IMR-90 (cell line): Measurements from ENCODE around the gene NAV2. TPM values are rescaled to one million over a fixed set of nuclear protein-coding genes. Genes with fewer than 3 reads are reported as not detected.

Experiments
- ATAC-seq: fragments of 200-7000 bp; cut with Tn5 transposase; 2 replicates; pipeline ENCODE4 v1.9.1; 2020; ENCODE audit warnings: low read depth, mild to moderate bottlenecking, moderate library complexity
- BruUV-seq: library from RNA; stranded (reverse); fragments of 400-500 nt; replicated peaks from 2 replicates; lab custom pipeline; 2021; lab: Mats Ljungman, UMichigan
- CTCF ChIA-PET: fragments of 300-600 bp; formaldehyde crosslinking; extraction: SDS; loops from one replicate; lab custom pipeline; 2021; ENCODE audit warnings: antibody characterized with exemption; lab: Yijun Ruan, JAX
- POLR2A ChIA-PET: fragments of 300-600 bp; sonication (Branson Sonifier 250); formaldehyde crosslinking; loops from one replicate; lab custom pipeline; 2022; ENCODE audit warnings: antibody characterized with exemption; ENCODE audit not compliant: unreplicated experiment; lab: Charles Lee
- DNase-seq: peaks from one replicate; pipeline ENCODE4 v3.0.0; 2013
- H2AFZ ChIP-seq: replicated peaks from 2 replicates; pipeline ENCODE3; 2013; ENCODE audit warnings: low read length, mild to moderate bottlenecking; ENCODE audit not compliant: poor library complexity
- H2AK5ac ChIP-seq: 2 replicates; pipeline ENCODE4 v1.6.1; 2013; ENCODE audit warnings: low read depth, low read length, inconsistent platforms
- H2AK9ac ChIP-seq: replicated peaks from 2 replicates; pipeline ENCODE3; 2013; ENCODE audit warnings: mild to moderate bottlenecking, low read depth, low read length, moderate library complexity; ENCODE audit not compliant: poor library complexity
- H2BK120ac ChIP-seq: 2 replicates; pipeline ENCODE4 v1.6.1; 2013; ENCODE audit warnings: low read depth, low read length, inconsistent platforms
- H2BK15ac ChIP-seq: 3 replicates; pipeline ENCODE4 v1.6.1; 2013; ENCODE audit warnings: low read depth, low read length, inconsistent platforms
- H2BK20ac ChIP-seq: 2 replicates; pipeline ENCODE4 v1.6.1; 2013; ENCODE audit warnings: low read depth, mild to moderate bottlenecking, inconsistent platforms, low read length, moderate library complexity
- H2BK5ac ChIP-seq: 2 replicates; pipeline ENCODE4 v1.6.1; 2013; ENCODE audit warnings: mild to moderate bottlenecking, low read depth, low read length, inconsistent platforms; ENCODE audit not compliant: poor library complexity, severe bottlenecking
- H3K14ac ChIP-seq: replicated peaks from 2 replicates; pipeline ENCODE4 v1.6.1; 2013; ENCODE audit warnings: low read depth, low read length, inconsistent platforms
- H3K18ac ChIP-seq: 2 replicates; pipeline ENCODE4 v1.6.1; 2013; ENCODE audit warnings: low read depth, low read length, control low read depth
- H3K23ac ChIP-seq: 2 replicates; pipeline ENCODE4 v1.6.1; 2013; ENCODE audit warnings: low read depth, low read length, inconsistent platforms
- H3K27ac ChIP-seq: 2 replicates; pipeline ENCODE4 v1.5.1; 2013; ENCODE audit warnings: mild to moderate bottlenecking, control low read depth, low read length; ENCODE audit not compliant: insufficient read depth
- H3K27me3 ChIP-seq: 2 replicates; pipeline ENCODE4 v1.6.1; 2013; ENCODE audit warnings: low read length; ENCODE audit not compliant: control insufficient read depth, insufficient read depth
- H3K36me3 ChIP-seq: 2 replicates; pipeline ENCODE4 v1.6.1; 2013; ENCODE audit warnings: low read length, mixed read lengths; ENCODE audit not compliant: control insufficient read depth, insufficient read depth
- H3K4ac ChIP-seq: 2 replicates; pipeline ENCODE4 v1.6.1; 2013; ENCODE audit warnings: low read depth, low read length, inconsistent platforms
- H3K4me1 ChIP-seq: 2 replicates; pipeline ENCODE4 v1.6.1; 2013; ENCODE audit warnings: low read length, mixed read lengths; ENCODE audit not compliant: control insufficient read depth, insufficient read depth
- H3K4me2 ChIP-seq: 2 replicates; pipeline ENCODE4 v1.6.1; 2013; ENCODE audit warnings: low read depth, mild to moderate bottlenecking, control low read depth, low read length, moderate library complexity
- H3K4me3 ChIP-seq: 2 replicates; pipeline ENCODE4 v1.5.1; 2013; ENCODE audit warnings: low read depth, mild to moderate bottlenecking, control low read depth, low read length, moderate library complexity; ENCODE audit not compliant: insufficient read depth
- H3K56ac ChIP-seq: 2 replicates; pipeline ENCODE4 v1.6.1; 2013; ENCODE audit warnings: low read length, inconsistent platforms; ENCODE audit not compliant: insufficient read depth; ENCODE audit errors: extremely low read depth
- H3K79me1 ChIP-seq, 2 experiments: 2 replicates each; pipeline ENCODE4 v1.6.1; 2013; ENCODE audit warnings: low read length in 2 of 2, inconsistent platforms in 1 of 2, low read depth in 1 of 2
- H3K9ac ChIP-seq: 2 replicates; pipeline ENCODE4 v1.6.1; 2013; ENCODE audit warnings: low read depth, low read length, control low read depth
- H3K9me1 ChIP-seq: 2 replicates; pipeline ENCODE4 v1.6.1; 2013; ENCODE audit warnings: low read length, inconsistent platforms; ENCODE audit not compliant: insufficient read depth
- H3K9me3 ChIP-seq: 2 replicates; pipeline ENCODE4 v1.6.1; 2013; ENCODE audit warnings: low read length; ENCODE audit not compliant: control insufficient read depth, insufficient read depth
- H4K20me1 ChIP-seq: 2 replicates; pipeline ENCODE4 v1.6.1; 2013; ENCODE audit warnings: low read length, inconsistent platforms; ENCODE audit not compliant: insufficient read depth
- H4K5ac ChIP-seq: 2 replicates; pipeline ENCODE4 v1.6.1; 2013; ENCODE audit warnings: mild to moderate bottlenecking, low read depth, low read length, control low read depth
- H4K8ac ChIP-seq, 2 experiments: 2 replicates each; pipeline ENCODE4 v1.6.1; 2013; ENCODE audit warnings: low read depth in 2 of 2, low read length in 2 of 2, control low read depth in 1 of 2, inconsistent platforms in 1 of 2
- H4K91ac ChIP-seq: 2 replicates; pipeline ENCODE4 v1.6.1; 2013; ENCODE audit warnings: low read depth, low read length, inconsistent platforms; ENCODE audit not compliant: insufficient read depth
- BHLHE40 ChIP-seq: fragments of 150-350 bp; IDR thresholded peaks from 2 replicates; pipeline ENCODE4 v1.6.1; 2016; ENCODE audit warnings: mild to moderate bottlenecking, low read depth, low read length
- CEBPB ChIP-seq: IDR thresholded peaks from 2 replicates; pipeline ENCODE4 v1.6.1; 2012; ENCODE audit warnings: low read depth, low read length, improper control_type of control experiment
- CHD1 ChIP-seq: IDR thresholded peaks from 2 replicates; pipeline ENCODE4 v1.6.1; 2012; ENCODE audit warnings: low read depth, low read length, improper control_type of control experiment
- FOS ChIP-seq: fragments of 150-350 bp; IDR thresholded peaks from 2 replicates; pipeline ENCODE4 v1.6.1; 2016; ENCODE audit warnings: low read depth, low read length
- MAFK ChIP-seq: IDR thresholded peaks from 2 replicates; pipeline ENCODE4 v1.6.1; 2012; ENCODE audit warnings: low read depth, low read length, improper control_type of control experiment
- MAZ ChIP-seq: IDR thresholded peaks from 2 replicates; pipeline ENCODE4 v1.6.1; 2012; ENCODE audit warnings: low read depth, mild to moderate bottlenecking, low read length, improper control_type of control experiment, moderate library complexity, borderline replicate concordance
- MXI1 ChIP-seq: IDR thresholded peaks from 2 replicates; pipeline ENCODE4 v1.6.1; 2012; ENCODE audit warnings: low read depth, mild to moderate bottlenecking, low read length, moderate library complexity, borderline replicate concordance
- NFE2L2 ChIP-seq: fragments of 150-350 bp; IDR thresholded peaks from 2 replicates; pipeline ENCODE4 v1.6.1; 2016; ENCODE audit warnings: low read depth, mild to moderate bottlenecking, low read length
- POLR2A ChIP-seq: IDR thresholded peaks from 2 replicates; pipeline ENCODE4 v1.6.1; 2012; ENCODE audit warnings: mild to moderate bottlenecking, low read depth, low read length
- RAD21 ChIP-seq: IDR thresholded peaks from 2 replicates; pipeline ENCODE4 v1.6.1; 2012; ENCODE audit warnings: low read length, improper control_type of control experiment
- RCOR1 ChIP-seq: IDR thresholded peaks from 2 replicates; pipeline ENCODE4 v1.6.1; 2012; ENCODE audit warnings: mild to moderate bottlenecking, low read length, improper control_type of control experiment; ENCODE audit not compliant: insufficient replicate concordance
- RFX5 ChIP-seq: IDR thresholded peaks from 2 replicates; pipeline ENCODE4 v1.8.0; 2012; ENCODE audit warnings: low read depth, mild to moderate bottlenecking, low read length, moderate library complexity
- SMC3 ChIP-seq: fragments of 150-350 bp; IDR thresholded peaks from 2 replicates; pipeline ENCODE4 v1.6.1; 2016; ENCODE audit warnings: low read depth, mild to moderate bottlenecking, antibody characterized with exemption, low read length, moderate library complexity
- WGBS, 2 experiments: methylation state at CpG; one replicate each; pipeline versions ENCODE4 v1.1.5 to v1.1.7; 2013; ENCODE audit warnings: missing lambda C conversion rate in 2 of 2; ENCODE audit not compliant: insufficient read length in 1 of 2; ENCODE audit errors: extremely low coverage in 2 of 2; 5-methylcytosine and 5-hydroxymethylcytosine counted together
- dilution Hi-C: fragments of 300-500 bp; cut with HindIII; formaldehyde crosslinking; loops from one replicate; pipeline ENCODE4 v1.14.3; 2018; ENCODE audit warnings: low sequenced_read_pairs; ENCODE audit not compliant: unreplicated experiment
- in situ Hi-C: fragments of 300-500 bp; cut with MboI; formaldehyde crosslinking; loops from 3 replicates; pipeline ENCODE4 v1.14.3; 2019; ENCODE audit warnings: low sequenced_read_pairs, inconsistent platforms, mixed read lengths
- intact Hi-C: fragments of 100-400 bp; cut with micrococcal nuclease; formaldehyde crosslinking; loops from 2 replicates; pipeline ENCODE4 v1.10.0; 2022
- polyA plus RNA-seq, 3 experiments: library from polyadenylated mRNA; depleted of rRNA; stranded (reverse); fragments of >200 nt; gene quantifications; 2 replicates each; pipeline ENCODE4 v1.2.3, GENCODE V29; 2012; ENCODE audit warnings: low replicate concordance in 1 of 3
- total RNA-seq: library from RNA; depleted of rRNA; stranded (reverse); fragments of >200 nt; gene quantifications from 2 replicates; pipeline ENCODE4 v1.2.3, GENCODE V29; 2012
- TF ChIP-seq, protein P1 (sequence below): fragments of 150-350 bp; IDR thresholded peaks from 2 replicates; pipeline ENCODE4 v1.6.1; 2016; ENCODE audit warnings: low read depth, mild to moderate bottlenecking, low read length, moderate library complexity, borderline replicate concordance
- TF ChIP-seq, protein P2 (sequence below): conservative IDR thresholded peaks from 2 replicates; pipeline ENCODE4 v1.5.1; 2012; ENCODE audit warnings: mild to moderate bottlenecking, low read depth, low read length, improper control_type of control experiment

Gene NAV2
- total and polyA plus RNA-seq, 2 of the 4 experiments (the other 2 are of a cell fraction), result 4.5 to 12.6 TPM

DNA sequence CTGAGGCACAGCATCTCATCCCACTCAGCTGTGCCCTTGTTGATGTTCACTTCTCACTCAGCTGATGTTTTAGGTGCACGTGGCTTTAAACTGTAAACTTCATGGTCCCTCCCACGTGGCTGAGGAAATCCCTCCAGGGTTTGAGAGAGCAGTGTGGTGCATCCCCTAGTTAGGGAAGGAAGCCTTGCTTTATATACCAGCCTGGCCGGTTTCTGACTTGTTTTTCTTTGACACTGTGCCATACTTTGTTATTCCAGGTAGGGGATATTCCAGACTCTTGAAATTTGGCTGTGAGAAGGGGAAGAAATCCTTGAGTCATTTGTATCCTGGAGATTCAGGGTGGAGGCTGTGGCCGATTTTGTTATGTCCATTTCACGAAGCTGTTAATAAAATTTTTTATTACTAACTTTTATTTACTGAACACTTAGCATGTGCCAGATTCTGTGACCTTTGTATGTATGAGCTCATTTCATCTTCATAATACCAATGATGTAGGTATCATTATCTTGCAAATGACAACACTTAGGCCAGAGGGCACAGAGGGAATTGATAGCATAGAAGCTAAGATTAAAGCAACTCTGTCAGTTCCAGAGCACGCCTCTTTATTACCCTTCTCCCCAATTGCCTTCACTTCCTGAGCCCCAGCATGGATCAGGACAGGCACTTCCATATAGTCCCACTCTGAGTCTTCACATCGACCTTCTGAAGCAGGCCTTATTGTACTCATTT, 116.6 kb downstream of the NAV2 start:
- DNase-seq (no peak), ATAC-seq (no peak)
- POLR2A ChIA-PET, result no interaction called here
- peaks cover 44 to 72% of the 10 kb centered on the region in 2 experiments for H3K79me1 ChIP-seq
- H4K20me1 ChIP-seq, result peaks cover 33% of the 10 kb centered on the region
- peaks cover 8% of the 10 kb centered on the region for H3K36me3 ChIP-seq
- 0% methylated on average over 1 of the region's 7 CpGs; no CpG with 5 or more reads in 1 of the 2 experiments for WGBS, 2 experiments
- in situ Hi-C loops (no loop called here), dilution Hi-C loops (no loop called here), intact Hi-C loops (no loop called here)
- H3K14ac ChIP-seq, result no peak overlapping the region
- H2BK5ac ChIP-seq, result no peak overlapping the region
- H3K23ac ChIP-seq, result no peak overlapping the region
- H3K4me2 ChIP-seq, result no peak overlapping the region
- H3K4me3 ChIP-seq, result no peak overlapping the region
- no peak overlapping the region for H4K8ac ChIP-seq
- H3K4me1 ChIP-seq, result peaks cover 2% of the 10 kb centered on the region; the same call in 1 of the 2 replicates
- H3K9me3 ChIP-seq, result peaks cover 4% of the 10 kb centered on the region; the same call in 1 of the 2 replicates
- CTCF ChIA-PET, result no interaction called here
- no peak overlapping the region for H2AK9ac ChIP-seq
- no peak overlapping the region for H3K56ac ChIP-seq
- H4K91ac ChIP-seq, result no peak overlapping the region
- no peak overlapping the region for H2BK15ac ChIP-seq
- H3K9ac ChIP-seq, result no peak overlapping the region
- H3K9me1 ChIP-seq, result peaks cover 9% of the 10 kb centered on the region; the same call in 1 of the 2 replicates
- H2BK120ac ChIP-seq, result no peak overlapping the region
- no TSS peak for BruUV-seq
- H3K18ac ChIP-seq, result no peak overlapping the region
- no peak overlapping the region for H2AK5ac ChIP-seq
- H3K27me3 ChIP-seq, result no peaks in the 10 kb centered on the region
- H2AFZ ChIP-seq, result no peak overlapping the region
- no peak overlapping the region for H2BK20ac ChIP-seq
- no peak overlapping the region for H3K27ac ChIP-seq
- no peak overlapping the region for H3K4ac ChIP-seq
- no peak overlapping the region for H4K5ac ChIP-seq
- no peak for TF ChIP-seq CHD1
- no peak for TF ChIP-seq CEBPB
- no peak; the same call in 1 of the 2 replicates for TF ChIP-seq MXI1
- no peak for TF ChIP-seq RAD21
- TF ChIP-seq RFX5, result no peak
- TF ChIP-seq, protein P1, sequence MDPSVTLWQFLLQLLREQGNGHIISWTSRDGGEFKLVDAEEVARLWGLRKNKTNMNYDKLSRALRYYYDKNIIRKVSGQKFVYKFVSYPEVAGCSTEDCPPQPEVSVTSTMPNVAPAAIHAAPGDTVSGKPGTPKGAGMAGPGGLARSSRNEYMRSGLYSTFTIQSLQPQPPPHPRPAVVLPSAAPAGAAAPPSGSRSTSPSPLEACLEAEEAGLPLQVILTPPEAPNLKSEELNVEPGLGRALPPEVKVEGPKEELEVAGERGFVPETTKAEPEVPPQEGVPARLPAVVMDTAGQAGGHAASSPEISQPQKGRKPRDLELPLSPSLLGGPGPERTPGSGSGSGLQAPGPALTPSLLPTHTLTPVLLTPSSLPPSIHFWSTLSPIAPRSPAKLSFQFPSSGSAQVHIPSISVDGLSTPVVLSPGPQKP, result no peak
- TF ChIP-seq POLR2A, result no peak
- no peak for TF ChIP-seq MAZ
- TF ChIP-seq MAFK, result no peak
- TF ChIP-seq FOS, result no peak
- TF ChIP-seq, protein P2, sequence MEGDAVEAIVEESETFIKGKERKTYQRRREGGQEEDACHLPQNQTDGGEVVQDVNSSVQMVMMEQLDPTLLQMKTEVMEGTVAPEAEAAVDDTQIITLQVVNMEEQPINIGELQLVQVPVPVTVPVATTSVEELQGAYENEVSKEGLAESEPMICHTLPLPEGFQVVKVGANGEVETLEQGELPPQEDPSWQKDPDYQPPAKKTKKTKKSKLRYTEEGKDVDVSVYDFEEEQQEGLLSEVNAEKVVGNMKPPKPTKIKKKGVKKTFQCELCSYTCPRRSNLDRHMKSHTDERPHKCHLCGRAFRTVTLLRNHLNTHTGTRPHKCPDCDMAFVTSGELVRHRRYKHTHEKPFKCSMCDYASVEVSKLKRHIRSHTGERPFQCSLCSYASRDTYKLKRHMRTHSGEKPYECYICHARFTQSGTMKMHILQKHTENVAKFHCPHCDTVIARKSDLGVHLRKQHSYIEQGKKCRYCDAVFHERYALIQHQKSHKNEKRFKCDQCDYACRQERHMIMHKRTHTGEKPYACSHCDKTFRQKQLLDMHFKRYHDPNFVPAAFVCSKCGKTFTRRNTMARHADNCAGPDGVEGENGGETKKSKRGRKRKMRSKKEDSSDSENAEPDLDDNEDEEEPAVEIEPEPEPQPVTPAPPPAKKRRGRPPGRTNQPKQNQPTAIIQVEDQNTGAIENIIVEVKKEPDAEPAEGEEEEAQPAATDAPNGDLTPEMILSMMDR, result no peak
- TF ChIP-seq SMC3, result no peak
- no peak for TF ChIP-seq BHLHE40
- no peak for TF ChIP-seq RCOR1
- TF ChIP-seq NFE2L2, result no peak
